ENCODE data around the gene SDK1.

The SDK1 gene

GRCh38 chr7:3955026-3955425, 654.0 kb downstream of the SDK1 start:
- Histone ChIP-seq H2BK120ac (ENCODE audit: low read depth, low read length) (no peak overlapping the region), H4K91ac (ENCODE audit: low read length) (no peak overlapping the region), H3K4me1 (ENCODE audit: control insufficient read depth, insufficient read depth, low read depth, low read length) (peaks cover 23% of the 10 kb centered on the region), H3K36me3 (ENCODE audit: control insufficient read depth in 1 of 2, insufficient read depth in 2 of 2, low read depth in 1 of 2, low read length in 2 of 2) (peaks cover 6 to 7% of the 10 kb centered on the region in 2 experiments), H2AK5ac (ENCODE audit: low read length, severe bottlenecking) (peak overlapping the region; percentile 95), H2AFZ (ENCODE audit: low read depth, low read length) (no peak overlapping the region), H3K4me2 (ENCODE audit: low read length, poor library complexity, severe bottlenecking) (no peak overlapping the region), H3K27ac (ENCODE audit: low read length, poor library complexity, severe bottlenecking) (no peak overlapping the region), H3K14ac (ENCODE audit: low read length in 2 of 2) (no peak overlapping the region), H2BK5ac (ENCODE audit: low read depth, low read length, poor library complexity, severe bottlenecking) (no peak overlapping the region), H3K27me3 (ENCODE audit: control insufficient read depth in 1 of 2, insufficient read depth in 1 of 2, low read length in 2 of 2) (no peaks in the 10 kb centered on the region), H3K4me3 (ENCODE audit: insufficient read depth in 1 of 2, low read depth in 1 of 2, low read length in 2 of 2) (no peak overlapping the region), H2BK12ac (ENCODE audit: low read length in 2 of 2) (no peak overlapping the region), H3K23ac (ENCODE audit: low read length in 2 of 2) (no peak overlapping the region), H3K18ac (ENCODE audit: low read depth in 1 of 2, low read length in 2 of 2) (no peak overlapping the region), H2BK15ac (ENCODE audit: low read depth, poor library complexity, severe bottlenecking) (no peak overlapping the region), H3K4ac (ENCODE audit: low read depth in 1 of 2, low read length in 2 of 2) (no peak overlapping the region), H4K8ac (ENCODE audit: low read length) (no peak overlapping the region), H3K9me3 (ENCODE audit: control insufficient read depth, low read length) (peaks cover 7% of the 10 kb centered on the region), H3K9ac (ENCODE audit: low read length) (no peak overlapping the region), H3K79me1 (replicated peaks; ENCODE audit: low read length, poor library complexity, severe bottlenecking) (no peaks in the 10 kb centered on the region)
- 96% methylated on average over 11 of the region's 11 CpGs for WGBS
- DNase-seq, result no peak

GRCh38 chr7:3955751-3956696, 655.0 kb downstream of the SDK1 start:
- Histone ChIP-seq H3K9ac (ENCODE audit: low read length) (no peak overlapping the region), H3K18ac (ENCODE audit: low read depth in 1 of 2, low read length in 2 of 2) (peak overlapping the region in 1 of 2 experiments; percentile 61), H3K79me1 (replicated peaks; ENCODE audit: low read length, poor library complexity, severe bottlenecking) (no peaks in the 10 kb centered on the region), H2AK5ac (ENCODE audit: low read length, severe bottlenecking) (peak overlapping the region; percentile 95), H2BK120ac (ENCODE audit: low read depth, low read length) (no peak overlapping the region), H3K36me3 (ENCODE audit: control insufficient read depth in 1 of 2, insufficient read depth in 2 of 2, low read depth in 1 of 2, low read length in 2 of 2) (peaks cover 6 to 7% of the 10 kb centered on the region in 2 experiments), H3K14ac (ENCODE audit: low read length in 2 of 2) (peak overlapping the region in 1 of 2 experiments; percentile 77), H4K91ac (ENCODE audit: low read length) (no peak overlapping the region), H2BK5ac (ENCODE audit: low read depth, low read length, poor library complexity, severe bottlenecking) (peak overlapping the region; percentile 85), H3K9me3 (ENCODE audit: control insufficient read depth, low read length) (peaks cover 7% of the 10 kb centered on the region), H3K4ac (ENCODE audit: low read depth in 1 of 2, low read length in 2 of 2) (no peak overlapping the region), H3K4me1 (ENCODE audit: control insufficient read depth, insufficient read depth, low read depth, low read length) (peaks cover 29% of the 10 kb centered on the region), H2BK15ac (ENCODE audit: low read depth, poor library complexity, severe bottlenecking) (no peak overlapping the region), H4K8ac (ENCODE audit: low read length) (no peak overlapping the region), H3K4me3 (ENCODE audit: insufficient read depth in 1 of 2, low read depth in 1 of 2, low read length in 2 of 2) (no peak overlapping the region), H3K27ac (ENCODE audit: low read length, poor library complexity, severe bottlenecking) (peak overlapping the region; percentile 71), H3K4me2 (ENCODE audit: low read length, poor library complexity, severe bottlenecking) (no peak overlapping the region), H2AFZ (ENCODE audit: low read depth, low read length) (no peak overlapping the region), H3K27me3 (ENCODE audit: control insufficient read depth in 1 of 2, insufficient read depth in 1 of 2, low read length in 2 of 2) (no peaks in the 10 kb centered on the region), H3K23ac (ENCODE audit: low read length in 2 of 2) (no peak overlapping the region), H2BK12ac (ENCODE audit: low read length in 2 of 2) (peak overlapping the region in 1 of 2 experiments; percentile 72)
- WGBS, result 71% methylated on average over 14 of the region's 14 CpGs
- peak; percentile 85 for DNase-seq

GRCh38 chr7:3956949-3957348, 655.9 kb downstream of the SDK1 start:
- no peak overlapping the region for H3K14ac ChIP-seq (ENCODE audit: low read length in 2 of 2)

GRCh38 chr7:3957472-3958108, 656.5 kb downstream of the SDK1 start:
- H3K14ac ChIP-seq (ENCODE audit: low read length in 2 of 2), result no peak overlapping the region
- H3K9ac ChIP-seq (ENCODE audit: low read length), result no peak overlapping the region
- 97% methylated on average over 7 of the region's 8 CpGs for WGBS

More at GRCh38 chr7:3956949-3957348, 655.9 kb downstream of the SDK1 start:
- no peak overlapping the region for H3K9ac ChIP-seq (ENCODE audit: low read length)
- no peak overlapping the region for H3K27ac ChIP-seq (ENCODE audit: low read length, poor library complexity, severe bottlenecking)
- H3K36me3 ChIP-seq (ENCODE audit: control insufficient read depth in 1 of 2, insufficient read depth in 2 of 2, low read depth in 1 of 2, low read length in 2 of 2), result peaks cover 3 to 7% of the 10 kb centered on the region in 2 experiments
- no peak overlapping the region for H2AFZ ChIP-seq (ENCODE audit: low read depth, low read length)
- no peak overlapping the region for H2BK15ac ChIP-seq (ENCODE audit: low read depth, poor library complexity, severe bottlenecking)
- H3K9me3 ChIP-seq (ENCODE audit: control insufficient read depth, low read length), result peaks cover 1% of the 10 kb centered on the region
- peaks cover 29% of the 10 kb centered on the region for H3K4me1 ChIP-seq (ENCODE audit: control insufficient read depth, insufficient read depth, low read depth, low read length)
- H3K18ac ChIP-seq (ENCODE audit: low read depth in 1 of 2, low read length in 2 of 2), result peak overlapping the region in 1 of 2 experiments; percentile 61
- H3K27me3 ChIP-seq (ENCODE audit: control insufficient read depth in 1 of 2, insufficient read depth in 1 of 2, low read length in 2 of 2), result no peaks in the 10 kb centered on the region
- no peak overlapping the region for H4K8ac ChIP-seq (ENCODE audit: low read length)
- H3K4me3 ChIP-seq (ENCODE audit: insufficient read depth in 1 of 2, low read depth in 1 of 2, low read length in 2 of 2), result no peak overlapping the region
- no peak for DNase-seq
- H3K23ac ChIP-seq (ENCODE audit: low read length in 2 of 2), result no peak overlapping the region
- H3K4ac ChIP-seq (ENCODE audit: low read depth in 1 of 2, low read length in 2 of 2), result no peak overlapping the region
- H2AK5ac ChIP-seq (ENCODE audit: low read length, severe bottlenecking), result peak overlapping the region; percentile 80
- 97% methylated on average over 11 of the region's 11 CpGs for whole genome bisulfite sequencing
- H3K4me2 ChIP-seq (ENCODE audit: low read length, poor library complexity, severe bottlenecking), result no peak overlapping the region
- H2BK5ac ChIP-seq (ENCODE audit: low read depth, low read length, poor library complexity, severe bottlenecking), result no peak overlapping the region
- peak overlapping the region; percentile 20 for H4K91ac ChIP-seq (ENCODE audit: low read length)
- peak overlapping the region in 1 of 2 experiments; percentile 15 for H2BK12ac ChIP-seq (ENCODE audit: low read length in 2 of 2)
- no peaks in the 10 kb centered on the region for H3K79me1 ChIP-seq (replicated peaks; ENCODE audit: low read length, poor library complexity, severe bottlenecking)
- no peak overlapping the region for H2BK120ac ChIP-seq (ENCODE audit: low read depth, low read length)

More at GRCh38 chr7:3957472-3958108, 656.5 kb downstream of the SDK1 start:
- Histone ChIP-seq H2BK120ac (ENCODE audit: low read depth, low read length) (no peak overlapping the region), H3K4me2 (ENCODE audit: low read length, poor library complexity, severe bottlenecking) (no peak overlapping the region), H3K18ac (ENCODE audit: low read depth in 1 of 2, low read length in 2 of 2) (no peak overlapping the region), H3K9me3 (ENCODE audit: control insufficient read depth, low read length) (no peaks in the 10 kb centered on the region), H4K91ac (ENCODE audit: low read length) (no peak overlapping the region), H3K4ac (ENCODE audit: low read depth in 1 of 2, low read length in 2 of 2) (no peak overlapping the region), H2BK12ac (ENCODE audit: low read length in 2 of 2) (no peak overlapping the region), H3K27ac (ENCODE audit: low read length, poor library complexity, severe bottlenecking) (no peak overlapping the region), H2BK15ac (ENCODE audit: low read depth, poor library complexity, severe bottlenecking) (no peak overlapping the region), H2BK5ac (ENCODE audit: low read depth, low read length, poor library complexity, severe bottlenecking) (no peak overlapping the region), H3K79me1 (replicated peaks; ENCODE audit: low read length, poor library complexity, severe bottlenecking) (no peaks in the 10 kb centered on the region), H3K23ac (ENCODE audit: low read length in 2 of 2) (no peak overlapping the region), H3K4me1 (ENCODE audit: control insufficient read depth, insufficient read depth, low read depth, low read length) (peaks cover 29% of the 10 kb centered on the region), H3K36me3 (ENCODE audit: control insufficient read depth in 1 of 2, insufficient read depth in 2 of 2, low read depth in 1 of 2, low read length in 2 of 2) (peaks cover 3 to 8% of the 10 kb centered on the region in 2 experiments), H3K4me3 (ENCODE audit: insufficient read depth in 1 of 2, low read depth in 1 of 2, low read length in 2 of 2) (no peak overlapping the region), H2AFZ (ENCODE audit: low read depth, low read length) (no peak overlapping the region), H2AK5ac (ENCODE audit: low read length, severe bottlenecking) (no peak overlapping the region), H4K8ac (ENCODE audit: low read length) (no peak overlapping the region), H3K27me3 (ENCODE audit: control insufficient read depth in 1 of 2, insufficient read depth in 1 of 2, low read length in 2 of 2) (no peaks in the 10 kb centered on the region)
- DNase-seq, result no peak

All from mesenchymal stem cell (in vitro differentiated cells and primary cell).